SK-N-SH treated with all-trans-retinoic acid at 6 μM for 48 hours (cell line): Measurements from ENCODE around the gene TGM1.

Experiments used
- ATAC-seq: fragments of 200-7000 bp; cut with Tn5 transposase; 3 replicates; pipeline ENCODE4 v1.9.1; 2020; ENCODE audit warnings: mild to moderate bottlenecking, moderate library complexity
- ARNTL ChIP-seq: fragments of 450-650 bp; formaldehyde crosslinking; IDR thresholded peaks from 2 replicates; pipeline ENCODE4 v1.5.0; 2020; ENCODE audit warnings: low read depth, mild to moderate bottlenecking, moderate library complexity, borderline replicate concordance
- CREB5 ChIP-seq: fragments of 250-450 bp; sonication (Bioruptor Pico); IDR thresholded peaks from 2 replicates; pipeline ENCODE4 v1.5.1; 2020; ENCODE audit warnings: low read depth, mild to moderate bottlenecking, moderate library complexity
- CSDC2 ChIP-seq: fragments of 250-450 bp; sonication (Bioruptor Pico); IDR thresholded peaks from 2 replicates; pipeline ENCODE4 v1.5.0; 2020; ENCODE audit warnings: mild to moderate bottlenecking, moderate library complexity
- ESRRG ChIP-seq: fragments of 250-450 bp; sonication (Bioruptor Pico); IDR thresholded peaks from 2 replicates; pipeline ENCODE4 v1.6.1; 2021; ENCODE audit warnings: mild to moderate bottlenecking
- GLIS3 ChIP-seq: fragments of 250-450 bp; sonication (Bioruptor Pico); IDR thresholded peaks from 2 replicates; pipeline ENCODE4 v1.5.0; 2020; ENCODE audit warnings: mild to moderate bottlenecking, moderate library complexity
- ISL1 ChIP-seq: fragments of 250-450 bp; sonication (Bioruptor Pico); IDR thresholded peaks from 2 replicates; pipeline ENCODE4 v2.1.2; 2022; ENCODE audit warnings: mild to moderate bottlenecking, moderate library complexity
- OSR1 ChIP-seq: fragments of 250-450 bp; sonication (Bioruptor Pico); IDR thresholded peaks from 2 replicates; pipeline ENCODE4 v1.8.0; 2022; ENCODE audit warnings: moderate library complexity, mild to moderate bottlenecking, inconsistent platforms
- PATZ1 ChIP-seq: fragments of 250-450 bp; sonication (Bioruptor Pico); IDR thresholded peaks from 2 replicates; pipeline ENCODE4 v1.8.0; 2020; ENCODE audit warnings: mild to moderate bottlenecking, moderate library complexity, borderline replicate concordance
- PPARA ChIP-seq: fragments of 250-450 bp; sonication (Bioruptor Pico); IDR thresholded peaks from 2 replicates; pipeline ENCODE4 v1.5.0; 2020; ENCODE audit warnings: mild to moderate bottlenecking, borderline replicate concordance
- RARB ChIP-seq: fragments of 250-450 bp; sonication (Bioruptor Pico); IDR thresholded peaks from 2 replicates; pipeline ENCODE4 v1.8.0; 2021; ENCODE audit warnings: mild to moderate bottlenecking, moderate library complexity
- TCF4 ChIP-seq: fragments of 250-450 bp; sonication (Bioruptor Pico); IDR thresholded peaks from 2 replicates; pipeline ENCODE4 v1.8.0; 2021; ENCODE audit warnings: mild to moderate bottlenecking, moderate library complexity, borderline replicate concordance
- TOX ChIP-seq: fragments of 250-450 bp; sonication (Bioruptor Pico); IDR thresholded peaks from 2 replicates; pipeline ENCODE4 v1.8.0; 2021; ENCODE audit warnings: mild to moderate bottlenecking, moderate library complexity, borderline replicate concordance
- TSHZ2 ChIP-seq: fragments of 250-450 bp; sonication (Bioruptor Pico); IDR thresholded peaks from 2 replicates; pipeline ENCODE4 v1.5.0; 2020; ENCODE audit warnings: mild to moderate bottlenecking, moderate library complexity
- ZC3H10 ChIP-seq: fragments of 250-450 bp; sonication (Bioruptor Pico); IDR thresholded peaks from 2 replicates; pipeline ENCODE4 v1.5.1; 2021; ENCODE audit warnings: mild to moderate bottlenecking, moderate library complexity
- ZFP30 ChIP-seq: fragments of 450-650 bp; formaldehyde crosslinking; IDR thresholded peaks from 2 replicates; pipeline ENCODE4 v1.5.0; 2022; ENCODE audit warnings: mild to moderate bottlenecking, moderate library complexity
- ZNF70 ChIP-seq: fragments of 450-650 bp; formaldehyde crosslinking; IDR thresholded peaks from 2 replicates; pipeline ENCODE4 v1.5.0; 2020; ENCODE audit warnings: mild to moderate bottlenecking, moderate library complexity
- TF ChIP-seq, protein P1 (sequence below): fragments of 250-450 bp; sonication (Bioruptor Pico); IDR thresholded peaks from 2 replicates; pipeline ENCODE4 v1.8.0; 2021; ENCODE audit warnings: low read depth, mild to moderate bottlenecking, moderate library complexity, borderline replicate concordance
- TF ChIP-seq, protein P2 (sequence below): fragments of 250-450 bp; sonication (Bioruptor Pico); IDR thresholded peaks from 2 replicates; pipeline ENCODE4 v1.5.1; 2021; ENCODE audit warnings: mild to moderate bottlenecking, moderate library complexity

TGM1 gene

GRCh38 chr14:24212924-24213865 lies 49.8 kb downstream of the TGM1 start, which contains the start of gene CHMP4A (continued):
- TF ChIP-seq OSR1 (CRISPR knock-in tag) = no peak
- peak; percentile 56; the same call in 1 of the 2 replicates for TF ChIP-seq CSDC2 (CRISPR knock-in tag)
- TF ChIP-seq GLIS3 (CRISPR knock-in tag) = peak; percentile 71; the same call in 1 of the 2 replicates
- no peak for TF ChIP-seq TOX (CRISPR knock-in tag)
- TF ChIP-seq, protein P1, sequence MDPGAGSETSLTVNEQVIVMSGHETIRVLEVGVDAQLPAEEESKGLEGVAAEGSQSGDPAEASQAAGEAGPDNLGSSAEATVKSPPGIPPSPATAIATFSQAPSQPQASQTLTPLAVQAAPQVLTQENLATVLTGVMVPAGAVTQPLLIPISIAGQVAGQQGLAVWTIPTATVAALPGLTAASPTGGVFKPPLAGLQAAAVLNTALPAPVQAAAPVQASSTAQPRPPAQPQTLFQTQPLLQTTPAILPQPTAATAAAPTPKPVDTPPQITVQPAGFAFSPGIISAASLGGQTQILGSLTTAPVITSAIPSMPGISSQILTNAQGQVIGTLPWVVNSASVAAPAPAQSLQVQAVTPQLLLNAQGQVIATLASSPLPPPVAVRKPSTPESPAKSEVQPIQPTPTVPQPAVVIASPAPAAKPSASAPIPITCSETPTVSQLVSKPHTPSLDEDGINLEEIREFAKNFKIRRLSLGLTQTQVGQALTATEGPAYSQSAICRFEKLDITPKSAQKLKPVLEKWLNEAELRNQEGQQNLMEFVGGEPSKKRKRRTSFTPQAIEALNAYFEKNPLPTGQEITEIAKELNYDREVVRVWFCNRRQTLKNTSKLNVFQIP (CRISPR knock-in tag) = no peak
- TF ChIP-seq ISL1 (CRISPR knock-in tag) = no peak
- no peak for TF ChIP-seq CREB5 (CRISPR knock-in tag)

DNA sequence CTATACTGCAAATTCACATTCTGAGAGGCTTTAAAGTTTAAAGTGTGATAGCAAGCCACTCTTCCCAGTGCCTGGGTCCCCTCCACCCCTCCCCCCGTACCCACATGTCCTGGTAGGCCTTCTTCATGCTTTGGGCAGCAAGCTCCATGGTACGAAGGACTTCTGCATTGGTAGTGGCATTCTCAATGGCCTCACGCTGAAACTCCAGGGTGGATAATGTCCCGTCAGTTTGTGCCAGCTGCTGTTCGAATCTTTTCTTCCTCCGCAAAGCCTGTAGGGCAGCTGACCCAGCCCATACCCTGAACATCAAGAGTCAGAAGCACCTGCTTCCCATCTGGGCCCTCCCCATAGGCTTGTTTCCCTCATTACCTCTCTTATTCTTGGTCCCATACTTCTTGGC lies 51.7 kb downstream of the TGM1 start:
- TF ChIP-seq TSHZ2 (no peak), PATZ1 (no peak), ESRRG (CRISPR knock-in tag) (no peak), ARNTL (CRISPR knock-in tag) (no peak), ZC3H10 (no peak), ZFP30 (CRISPR knock-in tag) (no peak), ISL1 (CRISPR knock-in tag) (no peak), PPARA (no peak), TCF4 (CRISPR knock-in tag) (no peak), RARB (CRISPR knock-in tag) (no peak), CREB5 (CRISPR knock-in tag) (no peak), CSDC2 (CRISPR knock-in tag) (no peak), ZNF70 (no peak)
- TF ChIP-seq, protein P2, sequence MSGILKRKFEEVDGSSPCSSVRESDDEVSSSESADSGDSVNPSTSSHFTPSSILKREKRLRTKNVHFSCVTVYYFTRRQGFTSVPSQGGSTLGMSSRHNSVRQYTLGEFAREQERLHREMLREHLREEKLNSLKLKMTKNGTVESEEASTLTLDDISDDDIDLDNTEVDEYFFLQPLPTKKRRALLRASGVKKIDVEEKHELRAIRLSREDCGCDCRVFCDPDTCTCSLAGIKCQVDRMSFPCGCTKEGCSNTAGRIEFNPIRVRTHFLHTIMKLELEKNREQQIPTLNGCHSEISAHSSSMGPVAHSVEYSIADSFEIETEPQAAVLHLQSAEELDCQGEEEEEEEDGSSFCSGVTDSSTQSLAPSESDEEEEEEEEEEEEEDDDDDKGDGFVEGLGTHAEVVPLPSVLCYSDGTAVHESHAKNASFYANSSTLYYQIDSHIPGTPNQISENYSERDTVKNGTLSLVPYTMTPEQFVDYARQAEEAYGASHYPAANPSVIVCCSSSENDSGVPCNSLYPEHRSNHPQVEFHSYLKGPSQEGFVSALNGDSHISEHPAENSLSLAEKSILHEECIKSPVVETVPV (CRISPR knock-in tag) = no peak
- ATAC-seq = no peak

GRCh38 chr14:24207625-24208024 lies 55.4 kb downstream of the TGM1 start:
- no peak for ATAC-seq
- no peak for TF ChIP-seq TOX (CRISPR knock-in tag)
- TF ChIP-seq PPARA = no peak
- TF ChIP-seq, protein P1 (CRISPR knock-in tag) = no peak
- TF ChIP-seq, all 23 proteins: peak for 0
